Loucy (cell line): ENCODE measurements around the gene CNIH1.

Experiments
- CTCF ChIP-seq: fragments of 200-600 bp; sonication (generic); conservative IDR thresholded peaks from 2 replicates; pipeline ENCODE4 v1.5.1; 2014; ENCODE audit warnings: mild to moderate bottlenecking, antibody characterized with exemption, low read length
- EZH2phosphoT487 ChIP-seq: fragments of 200-600 bp; IDR thresholded peaks from 2 replicates; pipeline ENCODE4 v1.6.1; 2018; ENCODE audit warnings: antibody characterized with exemption, mild to moderate bottlenecking, moderate library complexity, borderline replicate concordance

GRCh38 chr14:54453252-54453651, 12.1 kb upstream of the CNIH1 start:
- no peak for TF ChIP-seq CTCF
- TF ChIP-seq EZH2phosphoT487: no peak
